Measurements from ENCODE around the gene DCAF8.

The DCAF8 gene

GRCh38 chr1:160258177-160258798 is 4.1 kb downstream of the DCAF8 start:
- TF ChIP-seq, protein P1, sequence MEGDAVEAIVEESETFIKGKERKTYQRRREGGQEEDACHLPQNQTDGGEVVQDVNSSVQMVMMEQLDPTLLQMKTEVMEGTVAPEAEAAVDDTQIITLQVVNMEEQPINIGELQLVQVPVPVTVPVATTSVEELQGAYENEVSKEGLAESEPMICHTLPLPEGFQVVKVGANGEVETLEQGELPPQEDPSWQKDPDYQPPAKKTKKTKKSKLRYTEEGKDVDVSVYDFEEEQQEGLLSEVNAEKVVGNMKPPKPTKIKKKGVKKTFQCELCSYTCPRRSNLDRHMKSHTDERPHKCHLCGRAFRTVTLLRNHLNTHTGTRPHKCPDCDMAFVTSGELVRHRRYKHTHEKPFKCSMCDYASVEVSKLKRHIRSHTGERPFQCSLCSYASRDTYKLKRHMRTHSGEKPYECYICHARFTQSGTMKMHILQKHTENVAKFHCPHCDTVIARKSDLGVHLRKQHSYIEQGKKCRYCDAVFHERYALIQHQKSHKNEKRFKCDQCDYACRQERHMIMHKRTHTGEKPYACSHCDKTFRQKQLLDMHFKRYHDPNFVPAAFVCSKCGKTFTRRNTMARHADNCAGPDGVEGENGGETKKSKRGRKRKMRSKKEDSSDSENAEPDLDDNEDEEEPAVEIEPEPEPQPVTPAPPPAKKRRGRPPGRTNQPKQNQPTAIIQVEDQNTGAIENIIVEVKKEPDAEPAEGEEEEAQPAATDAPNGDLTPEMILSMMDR (IDR thresholded peaks at IDR 0.05; ENCODE audit: low read depth, low read length) = no peak
- TF ChIP-seq POLR2A (IDR thresholded peaks at IDR 0.05; ENCODE audit: extremely low read depth, insufficient read length) = no peak
- no peak for TF ChIP-seq MAX (IDR thresholded peaks at IDR 0.05; ENCODE audit: low read depth, low read length)
- no peak for TF ChIP-seq MYC (IDR thresholded peaks at IDR 0.05; ENCODE audit: low read depth, low read length)
- DNase-seq (ENCODE audit: low read depth) = no peak
- H3K4me3 ChIP-seq (ENCODE audit: low read depth, low read length) = no peak overlapping the region

DNA sequence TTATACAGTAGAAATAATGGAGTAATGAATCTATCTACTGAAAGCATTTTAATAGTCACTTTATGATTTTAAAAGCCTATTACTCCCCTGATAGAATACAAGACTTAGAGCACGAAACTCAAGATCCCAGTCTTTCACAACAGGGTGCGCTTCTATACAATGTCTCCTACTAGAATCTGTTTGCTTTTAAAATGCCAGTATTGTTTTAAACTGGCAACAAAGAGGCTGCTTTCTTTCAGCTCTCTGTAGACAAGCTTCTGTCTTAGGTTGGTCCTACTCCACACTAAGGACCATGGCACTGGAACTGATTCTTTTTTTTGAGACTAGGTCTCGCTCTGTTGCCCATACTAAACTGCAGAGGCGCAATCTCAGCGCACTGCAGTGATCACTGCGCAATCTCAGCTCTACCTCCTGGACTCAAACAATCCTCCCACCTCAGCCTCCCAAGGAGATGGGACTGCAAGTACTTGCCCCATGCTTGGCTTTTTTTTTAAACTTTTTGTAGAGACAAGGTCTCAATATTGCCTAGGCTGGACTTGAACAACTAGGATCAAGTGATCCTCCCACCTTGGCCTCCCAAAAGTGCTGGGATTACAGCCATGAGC is 4.8 kb downstream of the DCAF8 start:
- DNase-seq (ENCODE audit: low read depth) = no peak
- no peak for TF ChIP-seq POLR2A (IDR thresholded peaks at IDR 0.05; ENCODE audit: extremely low read depth, insufficient read length)
- TF ChIP-seq, protein P1 (IDR thresholded peaks at IDR 0.05; ENCODE audit: low read depth, low read length) = no peak
- no peak for TF ChIP-seq MAX (IDR thresholded peaks at IDR 0.05; ENCODE audit: low read depth, low read length)
- no peak for TF ChIP-seq MYC (IDR thresholded peaks at IDR 0.05; ENCODE audit: low read depth, low read length)
- H3K4me3 ChIP-seq (ENCODE audit: low read depth, low read length) = no peak overlapping the region

GRCh38 chr1:160256396-160257046 is 5.8 kb downstream of the DCAF8 start:
- no peak overlapping the region for H3K4me3 ChIP-seq (ENCODE audit: low read depth, low read length)
- DNase-seq (ENCODE audit: low read depth) = no peak
- TF ChIP-seq MYC (IDR thresholded peaks at IDR 0.05; ENCODE audit: low read depth, low read length) = no peak
- no peak for TF ChIP-seq POLR2A (IDR thresholded peaks at IDR 0.05; ENCODE audit: extremely low read depth, insufficient read length)
- TF ChIP-seq MAX (IDR thresholded peaks at IDR 0.05; ENCODE audit: low read depth, low read length) = no peak
- TF ChIP-seq, protein P1 (IDR thresholded peaks at IDR 0.05; ENCODE audit: low read depth, low read length) = no peak

DNA sequence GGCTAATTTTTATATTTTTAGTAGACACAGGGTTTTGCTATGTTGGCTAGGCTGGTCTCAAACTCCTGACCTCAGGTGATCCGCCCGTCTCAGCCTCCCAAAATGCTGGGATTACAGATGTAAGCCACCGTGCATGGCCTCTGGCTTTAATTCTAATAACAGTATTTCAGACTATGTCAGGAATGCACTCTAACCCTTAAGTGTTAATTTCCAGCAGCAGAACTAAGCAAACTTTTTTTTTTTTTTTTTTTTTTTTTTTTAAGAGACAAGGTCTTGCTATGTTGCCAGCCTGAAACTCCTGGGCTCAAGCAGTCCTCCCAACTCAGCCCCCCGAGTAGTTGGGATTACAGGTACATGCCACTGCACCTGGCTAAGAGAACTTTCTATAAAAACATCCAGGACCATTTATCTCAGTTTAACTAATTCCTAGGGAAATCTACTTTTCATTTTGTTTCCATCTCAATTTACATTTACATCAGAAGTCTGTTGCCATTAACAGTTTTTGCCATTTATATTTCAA is 6.5 kb downstream of the DCAF8 start:
- DNase-seq (ENCODE audit: low read depth) = no peak
- no peak for TF ChIP-seq MAX (IDR thresholded peaks at IDR 0.05; ENCODE audit: low read depth, low read length)
- TF ChIP-seq POLR2A (IDR thresholded peaks at IDR 0.05; ENCODE audit: extremely low read depth, insufficient read length) = no peak
- TF ChIP-seq MYC (IDR thresholded peaks at IDR 0.05; ENCODE audit: low read depth, low read length) = no peak
- TF ChIP-seq, protein P1 (IDR thresholded peaks at IDR 0.05; ENCODE audit: low read depth, low read length) = no peak
- no peak overlapping the region for H3K4me3 ChIP-seq (ENCODE audit: low read depth, low read length)

DNA sequence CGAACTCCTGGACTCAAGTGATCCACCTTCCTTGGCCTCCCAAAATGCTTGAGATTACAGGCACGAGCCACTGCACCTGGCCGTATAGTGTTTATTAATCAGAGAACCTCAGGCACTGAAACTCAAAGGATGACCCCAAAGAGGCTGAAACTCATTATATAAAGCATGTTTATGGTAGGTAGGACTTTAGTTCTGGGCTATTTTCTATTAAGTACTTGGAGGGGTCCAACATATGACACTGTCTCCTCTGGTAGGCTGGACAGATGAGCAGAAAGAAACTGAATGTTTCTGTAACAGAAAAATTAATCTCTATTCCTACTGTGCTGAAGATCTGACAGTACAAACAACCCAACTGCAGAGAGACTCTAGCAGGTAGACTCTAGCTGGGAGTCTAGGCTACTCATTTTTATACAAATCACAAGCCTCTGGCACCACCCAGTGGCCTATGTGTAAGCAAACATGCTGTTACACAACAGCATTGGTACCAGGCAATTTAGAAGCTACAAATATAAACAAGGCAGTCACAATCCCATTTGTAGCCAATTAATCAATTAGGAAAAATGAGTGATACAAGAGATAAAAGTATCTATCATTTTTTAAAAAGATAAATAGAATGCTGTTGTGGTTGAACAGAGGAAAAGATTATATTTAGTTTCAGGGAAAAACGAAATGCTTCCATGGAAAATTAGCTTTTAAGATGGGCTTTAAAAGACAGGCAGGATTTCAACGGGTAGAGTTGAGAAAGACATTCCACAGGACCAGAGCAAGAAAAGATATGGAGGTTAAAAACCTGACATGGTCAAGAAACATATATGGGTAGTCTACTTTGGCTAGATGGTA is 10.4 kb downstream of the DCAF8 start:
- no peak overlapping the region for H3K4me3 ChIP-seq (ENCODE audit: low read depth, low read length)
- TF ChIP-seq, protein P1 (IDR thresholded peaks at IDR 0.05; ENCODE audit: low read depth, low read length) = peak; percentile 70
- TF ChIP-seq MYC (IDR thresholded peaks at IDR 0.05; ENCODE audit: low read depth, low read length) = 0 out of 2 replicates have a peak, but pooled peaks have one; percentile 11
- TF ChIP-seq MAX (IDR thresholded peaks at IDR 0.05; ENCODE audit: low read depth, low read length) = peak; percentile 80
- TF ChIP-seq POLR2A (IDR thresholded peaks at IDR 0.05; ENCODE audit: extremely low read depth, insufficient read length) = no peak
- DNase-seq (ENCODE audit: low read depth) = peak; percentile 79

Data from NB4 (cell line).